ENCODE measurements around the gene APMAP.

The APMAP gene

GRCh38 chr20:24917797-24918578 is 74.6 kb downstream of the APMAP start:
- TF ChIP-seq CTCF (IDR thresholded peaks at IDR 0.05; ENCODE audit: low read depth, low read length) (peak; percentile 99), EZH2phosphoT487 (IDR thresholded peaks at IDR 0.05; ENCODE audit: low read depth) (no peak)
- Histone ChIP-seq H2AFZ (ENCODE audit: low read depth, low read length) (peak overlapping the region; percentile 72), H3K27me3 (ENCODE audit: low read depth, low read length) (peaks cover 5% of the 10 kb centered on the region; the same call in 1 of the 2 replicates), H3K4me3 (ENCODE audit: low read length) (peak overlapping the region; percentile 66), H3K4me2 (ENCODE audit: low read length) (peak overlapping the region; percentile 85), H3K9me3 (ENCODE audit: insufficient read depth, low read length) (no peaks in the 10 kb centered on the region), H4K20me1 (ENCODE audit: insufficient read depth, low read length) (no peaks in the 10 kb centered on the region), H3K4me1 (ENCODE audit: low read length) (peaks cover 25% of the 10 kb centered on the region), H3K36me3 (replicated peaks; ENCODE audit: low read depth, low read length) (no peaks in the 10 kb centered on the region), H3K9ac (ENCODE audit: low read length) (peak overlapping the region; percentile 56), H3K79me2 (ENCODE audit: low read length) (no peaks in the 10 kb centered on the region), H3K27ac (ENCODE audit: low read length) (no peak overlapping the region)

GRCh38 chr20:24917056-24917455 is 75.5 kb downstream of the APMAP start:
- no peak overlapping the region for H3K27ac ChIP-seq (ENCODE audit: low read length)
- no peak overlapping the region for H3K4me2 ChIP-seq (ENCODE audit: low read length)
- H3K4me1 ChIP-seq (ENCODE audit: low read length): peaks cover 25% of the 10 kb centered on the region
- no peak overlapping the region for H2AFZ ChIP-seq (ENCODE audit: low read depth, low read length)
- no peak for TF ChIP-seq CTCF (IDR thresholded peaks at IDR 0.05; ENCODE audit: low read depth, low read length)
- no peak for TF ChIP-seq EZH2phosphoT487 (IDR thresholded peaks at IDR 0.05; ENCODE audit: low read depth)
- peaks cover 12% of the 10 kb centered on the region; the same call in 1 of the 2 replicates for H3K27me3 ChIP-seq (ENCODE audit: low read depth, low read length)
- H3K36me3 ChIP-seq (replicated peaks; ENCODE audit: low read depth, low read length): no peaks in the 10 kb centered on the region
- no peak overlapping the region for H3K9ac ChIP-seq (ENCODE audit: low read length)
- no peaks in the 10 kb centered on the region for H4K20me1 ChIP-seq (ENCODE audit: insufficient read depth, low read length)
- no peak overlapping the region for H3K4me3 ChIP-seq (ENCODE audit: low read length)
- H3K79me2 ChIP-seq (ENCODE audit: low read length): no peaks in the 10 kb centered on the region
- H3K9me3 ChIP-seq (ENCODE audit: insufficient read depth, low read length): no peaks in the 10 kb centered on the region

- peaks cover 25% of the 10 kb centered on the region for H3K4me1 ChIP-seq (ENCODE audit: low read length)
- H3K79me2 ChIP-seq (ENCODE audit: low read length): no peaks in the 10 kb centered on the region
- no peak overlapping the region for H3K4me2 ChIP-seq (ENCODE audit: low read length)
- H3K36me3 ChIP-seq (replicated peaks; ENCODE audit: low read depth, low read length): no peaks in the 10 kb centered on the region
- H3K9ac ChIP-seq (ENCODE audit: low read length): no peak overlapping the region
- no peaks in the 10 kb centered on the region for H3K9me3 ChIP-seq (ENCODE audit: insufficient read depth, low read length)
- H3K27ac ChIP-seq (ENCODE audit: low read length): no peak overlapping the region
- no peak overlapping the region for H3K4me3 ChIP-seq (ENCODE audit: low read length)
- peaks cover 15% of the 10 kb centered on the region; the same call in 1 of the 2 replicates for H3K27me3 ChIP-seq (ENCODE audit: low read depth, low read length)
- H4K20me1 ChIP-seq (ENCODE audit: insufficient read depth, low read length): no peaks in the 10 kb centered on the region
- H2AFZ ChIP-seq (ENCODE audit: low read depth, low read length): no peak overlapping the region
- TF ChIP-seq EZH2phosphoT487 (IDR thresholded peaks at IDR 0.05; ENCODE audit: low read depth): no peak
- no peak for TF ChIP-seq CTCF (IDR thresholded peaks at IDR 0.05; ENCODE audit: low read depth, low read length)
Observed at GRCh38 chr20:24916412-24916811, 76.1 kb downstream of the APMAP start.

DNA sequence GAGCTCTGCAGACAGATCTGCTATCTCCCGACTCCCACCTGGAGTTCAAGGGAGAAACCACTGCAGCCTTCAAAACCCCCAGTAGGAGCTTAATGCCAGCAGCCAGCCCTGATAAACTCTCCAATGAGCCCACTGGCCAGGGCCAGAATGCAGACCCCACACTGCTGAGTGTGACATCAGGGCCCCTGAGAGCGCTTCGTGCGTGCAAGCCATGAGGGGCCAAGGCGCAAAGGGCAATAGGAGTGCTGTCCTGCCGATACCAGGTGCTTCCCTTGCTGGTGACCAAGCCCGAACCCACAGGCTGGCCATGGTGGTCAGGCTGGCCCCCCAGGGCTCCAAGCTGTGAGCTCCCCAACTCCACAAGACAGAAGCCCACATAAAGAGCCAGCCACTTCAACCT is 76.7 kb downstream of the APMAP start:
- Histone ChIP-seq H3K36me3 (replicated peaks; ENCODE audit: low read depth, low read length) (no peaks in the 10 kb centered on the region), H3K27ac (ENCODE audit: low read length) (no peak overlapping the region), H3K27me3 (ENCODE audit: low read depth, low read length) (peaks cover 15% of the 10 kb centered on the region; the same call in 1 of the 2 replicates), H2AFZ (ENCODE audit: low read depth, low read length) (no peak overlapping the region), H4K20me1 (ENCODE audit: insufficient read depth, low read length) (no peaks in the 10 kb centered on the region), H3K79me2 (ENCODE audit: low read length) (no peaks in the 10 kb centered on the region), H3K4me2 (ENCODE audit: low read length) (no peak overlapping the region), H3K4me1 (ENCODE audit: low read length) (peaks cover 25% of the 10 kb centered on the region), H3K9me3 (ENCODE audit: insufficient read depth, low read length) (no peaks in the 10 kb centered on the region), H3K4me3 (ENCODE audit: low read length) (no peak overlapping the region), H3K9ac (ENCODE audit: low read length) (no peak overlapping the region)
- TF ChIP-seq CTCF (IDR thresholded peaks at IDR 0.05; ENCODE audit: low read depth, low read length): no peak
- no peak for TF ChIP-seq EZH2phosphoT487 (IDR thresholded peaks at IDR 0.05; ENCODE audit: low read depth)

Measured in OCI-LY3 (cell line).